WTC11 (cell line): Measurements from ENCODE around the gene PPFIBP1. TPM values are rescaled to one million over a fixed set of nuclear protein-coding genes. Genes with fewer than 3 reads are reported as not detected.

Source experiments
- ATAC-seq: fragments of 200-7000 bp; cut with Tn5 transposase; 2 replicates; pipeline ENCODE4 v1.10.0; 2021; ENCODE audit warnings: mild to moderate bottlenecking, moderate library complexity
- CTCF ChIA-PET: fragments of 300-600 bp; sonication (Branson Sonifier 250); formaldehyde crosslinking; loops from one replicate; lab custom pipeline; 2021; ENCODE audit warnings: antibody characterized with exemption; lab: Charles Lee
- POLR2A ChIA-PET: fragments of 350-600 bp; sonication (Branson Sonifier 250); formaldehyde crosslinking; loops from one replicate; lab custom pipeline; 2021; ENCODE audit warnings: antibody characterized with exemption; lab: Charles Lee
- DNase-seq: peaks from one replicate; pipeline ENCODE4 v3.0.0; 2021; ENCODE audit warnings: low spot score
- H3K27ac Mint-ChIP-seq: 2 replicates; pipeline ENCODE4 v1.8.0; 2021; ENCODE audit warnings: mixed read lengths
- H3K27me3 Mint-ChIP-seq: 2 replicates; pipeline ENCODE4 v1.8.0; 2021; ENCODE audit warnings: low read depth, mild to moderate bottlenecking, moderate library complexity, mixed read lengths
- H3K36me3 Mint-ChIP-seq: 2 replicates; pipeline ENCODE4 v1.8.0; 2021; ENCODE audit warnings: mixed read lengths
- H3K4me1 Mint-ChIP-seq: 2 replicates; pipeline ENCODE4 v1.8.0; 2022; ENCODE audit warnings: mixed read lengths
- H3K4me3 Mint-ChIP-seq: 2 replicates; pipeline ENCODE4 v1.8.0; 2021; ENCODE audit warnings: mild to moderate bottlenecking, moderate library complexity, mixed read lengths
- H3K9me3 Mint-ChIP-seq: 2 replicates; pipeline ENCODE4 v1.8.0; 2021; ENCODE audit warnings: mixed read lengths
- CDX4 ChIP-seq: fragments of 250-450 bp; sonication (Bioruptor Pico); IDR thresholded peaks from 2 replicates; pipeline ENCODE4 v1.9.0; 2021; ENCODE audit warnings: moderate library complexity, mild to moderate bottlenecking, inconsistent platforms, borderline replicate concordance
- CREB1 ChIP-seq: sonication (generic); formaldehyde crosslinking; IDR thresholded peaks from 2 replicates; pipeline ENCODE4 v1.8.0; 2023; ENCODE audit warnings: mild to moderate bottlenecking, missing genetic modification reagents
- CREM ChIP-seq: sonication (generic); formaldehyde crosslinking; IDR thresholded peaks from 2 replicates; pipeline ENCODE4 v1.8.1; 2022; ENCODE audit warnings: mild to moderate bottlenecking, missing genetic modification reagents, moderate library complexity
- FOXJ3 ChIP-seq: sonication (generic); formaldehyde crosslinking; IDR thresholded peaks from 2 replicates; pipeline ENCODE4 v1.9.0; 2021; ENCODE audit warnings: missing genetic modification reagents, mild to moderate bottlenecking, borderline replicate concordance
- GRHL2 ChIP-seq: fragments of 250-450 bp; sonication (Bioruptor Pico); IDR thresholded peaks from 2 replicates; pipeline ENCODE4 v1.8.0; 2022; ENCODE audit warnings: mild to moderate bottlenecking, moderate library complexity; ENCODE audit not compliant: insufficient replicate concordance, severe bottlenecking
- GTF2I ChIP-seq: fragments of 250-450 bp; sonication (Bioruptor Pico); conservative IDR thresholded peaks from 2 replicates; pipeline ENCODE4 v1.4.0; 2021; ENCODE audit warnings: mild to moderate bottlenecking
- IRF2 ChIP-seq: sonication (generic); formaldehyde crosslinking; IDR thresholded peaks from 2 replicates; pipeline ENCODE4 v1.8.0; 2022; ENCODE audit warnings: low read depth, missing genetic modification reagents, borderline replicate concordance
- KAT7 ChIP-seq: sonication (generic); formaldehyde crosslinking; IDR thresholded peaks from 2 replicates; pipeline ENCODE4 v1.8.1; 2023; ENCODE audit warnings: missing genetic modification reagents, mild to moderate bottlenecking, borderline replicate concordance
- MLX ChIP-seq: sonication (generic); formaldehyde crosslinking; IDR thresholded peaks from 2 replicates; pipeline ENCODE4 v1.8.1; 2023; ENCODE audit warnings: mild to moderate bottlenecking, missing genetic modification reagents, moderate library complexity
- MYBL2 ChIP-seq: sonication (generic); formaldehyde crosslinking; IDR thresholded peaks from 2 replicates; pipeline ENCODE4 v1.8.1; 2023; ENCODE audit warnings: mild to moderate bottlenecking, moderate library complexity, missing genetic modification reagents
- NR2C2 ChIP-seq: sonication (generic); formaldehyde crosslinking; IDR thresholded peaks from 2 replicates; pipeline ENCODE4 v1.8.0; 2022; ENCODE audit warnings: mild to moderate bottlenecking, missing genetic modification reagents
- PREB ChIP-seq: sonication (generic); formaldehyde crosslinking; IDR thresholded peaks from 2 replicates; pipeline ENCODE4 v1.8.1; 2022; ENCODE audit warnings: mild to moderate bottlenecking, missing genetic modification reagents, moderate library complexity, borderline replicate concordance
- PRRX2 ChIP-seq: fragments of 250-450 bp; sonication (Bioruptor Pico); IDR thresholded peaks from 2 replicates; pipeline ENCODE4 v1.8.0; 2021; ENCODE audit warnings: mild to moderate bottlenecking
- ZBTB21 ChIP-seq: sonication (generic); formaldehyde crosslinking; IDR thresholded peaks from 2 replicates; pipeline ENCODE4 v1.8.1; 2023; ENCODE audit warnings: mild to moderate bottlenecking, missing genetic modification reagents, borderline replicate concordance
- ZNF219 ChIP-seq: sonication (generic); formaldehyde crosslinking; IDR thresholded peaks from 2 replicates; pipeline ENCODE4 v1.8.0; 2023; ENCODE audit warnings: missing genetic modification reagents, mild to moderate bottlenecking, borderline replicate concordance
- ZNF423 ChIP-seq: fragments of 250-450 bp; sonication (Bioruptor Pico); IDR thresholded peaks from 2 replicates; pipeline ENCODE4 v2.1.2; 2022; ENCODE audit warnings: mild to moderate bottlenecking, moderate library complexity
- ZNF425 ChIP-seq: fragments of 250-450 bp; sonication (Bioruptor Pico); conservative IDR thresholded peaks from 2 replicates; pipeline ENCODE4 v1.9.0; 2021; ENCODE audit warnings: mild to moderate bottlenecking
- total RNA-seq: library from RNA; stranded (reverse); gene quantifications from 3 replicates; pipeline ENCODE4 v1.2.3, GENCODE V29; 2021
- TF ChIP-seq, protein P1 (sequence below): sonication (generic); formaldehyde crosslinking; conservative IDR thresholded peaks from 2 replicates; pipeline ENCODE4 v1.8.1; 2023; ENCODE audit warnings: mild to moderate bottlenecking, low read depth, missing genetic modification reagents, moderate library complexity
- TF ChIP-seq, protein P2 (sequence below): fragments of 250-450 bp; sonication (Bioruptor Pico); IDR thresholded peaks from 2 replicates; pipeline ENCODE4 v1.9.0; 2021; ENCODE audit warnings: mild to moderate bottlenecking, borderline replicate concordance
- TF ChIP-seq, protein P3 (sequence below): sonication (generic); formaldehyde crosslinking; IDR thresholded peaks from 2 replicates; pipeline ENCODE4 v1.8.1; 2023; ENCODE audit warnings: mild to moderate bottlenecking, missing genetic modification reagents, moderate library complexity

The PPFIBP1 gene
- total RNA-seq, 1 experiment from 2014 or later: 27.7 TPM

DNA sequence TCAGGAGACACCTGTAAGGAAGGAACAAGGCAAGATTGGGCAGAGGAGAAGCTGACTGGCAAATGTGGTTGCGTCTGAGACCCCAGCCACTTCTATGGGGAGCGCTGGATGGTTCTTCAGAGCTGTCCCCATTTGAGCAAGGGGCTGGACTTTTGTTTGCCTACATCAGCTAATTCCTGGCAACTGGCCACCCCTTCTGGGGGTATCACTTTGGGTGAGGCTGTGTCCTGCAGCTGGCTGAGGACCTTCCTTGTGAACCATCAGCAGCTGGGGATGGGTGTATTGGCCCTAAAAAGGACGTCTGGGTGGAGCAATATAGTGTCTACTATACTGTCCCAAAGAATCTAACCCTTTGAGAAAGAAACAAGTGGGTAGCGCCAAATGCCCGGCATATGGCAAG, 23.6 kb downstream of the PPFIBP1 start:
- no peaks in the 10 kb centered on the region for H3K27me3 Mint-ChIP-seq
- peaks cover 26% of the 10 kb centered on the region for H3K4me1 Mint-ChIP-seq
- H3K4me3 Mint-ChIP-seq: no peak overlapping the region
- H3K36me3 Mint-ChIP-seq: peaks cover 7% of the 10 kb centered on the region
- ATAC-seq: no peak
- CTCF ChIA-PET: no interaction called here
- H3K9me3 Mint-ChIP-seq: peaks cover 7% of the 10 kb centered on the region
- POLR2A ChIA-PET: no interaction called here
- no peak for DNase-seq
- TF ChIP-seq KAT7 (no peak), CREB1 (no peak), ZNF423 (no peak), MYBL2 (CRISPR knock-in tag) (no peak), IRF2 (CRISPR knock-in tag) (no peak), PREB (CRISPR knock-in tag) (no peak), GTF2I (CRISPR knock-in tag) (no peak), ZBTB21 (CRISPR knock-in tag) (no peak), ZNF219 (CRISPR knock-in tag) (no peak), PRRX2 (no peak)
- TF ChIP-seq, protein P1, sequence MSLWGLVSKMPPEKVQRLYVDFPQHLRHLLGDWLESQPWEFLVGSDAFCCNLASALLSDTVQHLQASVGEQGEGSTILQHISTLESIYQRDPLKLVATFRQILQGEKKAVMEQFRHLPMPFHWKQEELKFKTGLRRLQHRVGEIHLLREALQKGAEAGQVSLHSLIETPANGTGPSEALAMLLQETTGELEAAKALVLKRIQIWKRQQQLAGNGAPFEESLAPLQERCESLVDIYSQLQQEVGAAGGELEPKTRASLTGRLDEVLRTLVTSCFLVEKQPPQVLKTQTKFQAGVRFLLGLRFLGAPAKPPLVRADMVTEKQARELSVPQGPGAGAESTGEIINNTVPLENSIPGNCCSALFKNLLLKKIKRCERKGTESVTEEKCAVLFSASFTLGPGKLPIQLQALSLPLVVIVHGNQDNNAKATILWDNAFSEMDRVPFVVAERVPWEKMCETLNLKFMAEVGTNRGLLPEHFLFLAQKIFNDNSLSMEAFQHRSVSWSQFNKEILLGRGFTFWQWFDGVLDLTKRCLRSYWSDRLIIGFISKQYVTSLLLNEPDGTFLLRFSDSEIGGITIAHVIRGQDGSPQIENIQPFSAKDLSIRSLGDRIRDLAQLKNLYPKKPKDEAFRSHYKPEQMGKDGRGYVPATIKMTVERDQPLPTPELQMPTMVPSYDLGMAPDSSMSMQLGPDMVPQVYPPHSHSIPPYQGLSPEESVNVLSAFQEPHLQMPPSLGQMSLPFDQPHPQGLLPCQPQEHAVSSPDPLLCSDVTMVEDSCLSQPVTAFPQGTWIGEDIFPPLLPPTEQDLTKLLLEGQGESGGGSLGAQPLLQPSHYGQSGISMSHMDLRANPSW (CRISPR knock-in tag): no peak
- H3K27ac Mint-ChIP-seq: no peak overlapping the region

GRCh38 chr12:27548301-27549199, 24.5 kb downstream of the PPFIBP1 start:
- H3K36me3 Mint-ChIP-seq: peaks cover 7% of the 10 kb centered on the region
- H3K4me3 Mint-ChIP-seq: no peak overlapping the region
- H3K27ac Mint-ChIP-seq: no peak overlapping the region
- DNase-seq (no peak), ATAC-seq (no peak)
- no peaks in the 10 kb centered on the region for H3K27me3 Mint-ChIP-seq
- ChIA-PET POLR2A (no interaction called here), CTCF (interaction anchor here (0.6 kb wide), 1 partner anchor 87 kb away, joined by 3 read pairs; no protein-coding TSS in a partner anchor)
- H3K4me1 Mint-ChIP-seq: peaks cover 35% of the 10 kb centered on the region
- peaks cover 7% of the 10 kb centered on the region for H3K9me3 Mint-ChIP-seq
- TF ChIP-seq, protein P2, sequence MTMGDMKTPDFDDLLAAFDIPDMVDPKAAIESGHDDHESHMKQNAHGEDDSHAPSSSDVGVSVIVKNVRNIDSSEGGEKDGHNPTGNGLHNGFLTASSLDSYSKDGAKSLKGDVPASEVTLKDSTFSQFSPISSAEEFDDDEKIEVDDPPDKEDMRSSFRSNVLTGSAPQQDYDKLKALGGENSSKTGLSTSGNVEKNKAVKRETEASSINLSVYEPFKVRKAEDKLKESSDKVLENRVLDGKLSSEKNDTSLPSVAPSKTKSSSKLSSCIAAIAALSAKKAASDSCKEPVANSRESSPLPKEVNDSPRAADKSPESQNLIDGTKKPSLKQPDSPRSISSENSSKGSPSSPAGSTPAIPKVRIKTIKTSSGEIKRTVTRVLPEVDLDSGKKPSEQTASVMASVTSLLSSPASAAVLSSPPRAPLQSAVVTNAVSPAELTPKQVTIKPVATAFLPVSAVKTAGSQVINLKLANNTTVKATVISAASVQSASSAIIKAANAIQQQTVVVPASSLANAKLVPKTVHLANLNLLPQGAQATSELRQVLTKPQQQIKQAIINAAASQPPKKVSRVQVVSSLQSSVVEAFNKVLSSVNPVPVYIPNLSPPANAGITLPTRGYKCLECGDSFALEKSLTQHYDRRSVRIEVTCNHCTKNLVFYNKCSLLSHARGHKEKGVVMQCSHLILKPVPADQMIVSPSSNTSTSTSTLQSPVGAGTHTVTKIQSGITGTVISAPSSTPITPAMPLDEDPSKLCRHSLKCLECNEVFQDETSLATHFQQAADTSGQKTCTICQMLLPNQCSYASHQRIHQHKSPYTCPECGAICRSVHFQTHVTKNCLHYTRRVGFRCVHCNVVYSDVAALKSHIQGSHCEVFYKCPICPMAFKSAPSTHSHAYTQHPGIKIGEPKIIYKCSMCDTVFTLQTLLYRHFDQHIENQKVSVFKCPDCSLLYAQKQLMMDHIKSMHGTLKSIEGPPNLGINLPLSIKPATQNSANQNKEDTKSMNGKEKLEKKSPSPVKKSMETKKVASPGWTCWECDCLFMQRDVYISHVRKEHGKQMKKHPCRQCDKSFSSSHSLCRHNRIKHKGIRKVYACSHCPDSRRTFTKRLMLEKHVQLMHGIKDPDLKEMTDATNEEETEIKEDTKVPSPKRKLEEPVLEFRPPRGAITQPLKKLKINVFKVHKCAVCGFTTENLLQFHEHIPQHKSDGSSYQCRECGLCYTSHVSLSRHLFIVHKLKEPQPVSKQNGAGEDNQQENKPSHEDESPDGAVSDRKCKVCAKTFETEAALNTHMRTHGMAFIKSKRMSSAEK (CRISPR knock-in tag): no peak
- TF ChIP-seq GRHL2 (CRISPR knock-in tag) (no peak), CDX4 (no peak), FOXJ3 (no peak), MLX (CRISPR knock-in tag) (no peak), MYBL2 (CRISPR knock-in tag) (no peak), CREM (no peak), NR2C2 (CRISPR knock-in tag) (no peak), ZNF425 (CRISPR knock-in tag) (no peak)
- TF ChIP-seq, protein P3, sequence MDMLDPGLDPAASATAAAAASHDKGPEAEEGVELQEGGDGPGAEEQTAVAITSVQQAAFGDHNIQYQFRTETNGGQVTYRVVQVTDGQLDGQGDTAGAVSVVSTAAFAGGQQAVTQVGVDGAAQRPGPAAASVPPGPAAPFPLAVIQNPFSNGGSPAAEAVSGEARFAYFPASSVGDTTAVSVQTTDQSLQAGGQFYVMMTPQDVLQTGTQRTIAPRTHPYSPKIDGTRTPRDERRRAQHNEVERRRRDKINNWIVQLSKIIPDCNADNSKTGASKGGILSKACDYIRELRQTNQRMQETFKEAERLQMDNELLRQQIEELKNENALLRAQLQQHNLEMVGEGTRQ: no peak
